ENCODE data around the gene NOVA2. TPM values are rescaled to one million over a fixed set of nuclear protein-coding genes. Genes with fewer than 3 reads are reported as not detected.

The NOVA2 gene
- total RNA-seq, 1 donor from 2014 or later = 0.52 TPM

- Histone ChIP-seq H3K4me1 (ENCODE audit: control insufficient read depth in 3 of 3, insufficient read depth in 3 of 3, low read length in 3 of 3) (peaks cover 36 to 43% (median 40%) of the 10 kb centered on the region in 3 donors), H3K9me3 (ENCODE audit: control insufficient read depth in 3 of 3, low read length in 3 of 3) (no peaks in the 10 kb centered on the region), H3K27me3 (ENCODE audit: control insufficient read depth in 3 of 3, insufficient read depth in 3 of 3, low read length in 3 of 3) (no peaks in the 10 kb centered on the region), H3K36me3 (ENCODE audit: control insufficient read depth in 3 of 3, insufficient read depth in 3 of 3, low read length in 3 of 3) (peaks cover 0 to 9% (median 0%) of the 10 kb centered on the region in 3 donors), H3K4me3 (ENCODE audit: low read length in 3 of 3) (peak overlapping the region; percentile 84 to 94 (median 89)), H3K27ac (ENCODE audit: low read depth, low read length) (peak overlapping the region; percentile 96), H3K9ac (ENCODE audit: low read depth in 1 of 3, low read length in 3 of 3) (peak overlapping the region; percentile 96 to 98 (median 98))
Measured at GRCh38 chr19:45887200-45887710, 86.4 kb downstream of the NOVA2 start.

GRCh38 chr19:45886427-45887199 lies 87.1 kb downstream of the NOVA2 start:
- H3K9me3 ChIP-seq (ENCODE audit: control insufficient read depth in 3 of 3, low read length in 3 of 3) = no peaks in the 10 kb centered on the region
- H3K4me3 ChIP-seq (ENCODE audit: low read length in 3 of 3) = peak overlapping the region; percentile 84 to 94 (median 89)
- H3K27ac ChIP-seq (ENCODE audit: low read depth, low read length) = peak overlapping the region; percentile 96
- H3K9ac ChIP-seq (ENCODE audit: low read depth in 1 of 3, low read length in 3 of 3) = peak overlapping the region; percentile 96 to 98 (median 98)
- peaks cover 0 to 7% (median 4%) of the 10 kb centered on the region in 3 donors for H3K36me3 ChIP-seq (ENCODE audit: control insufficient read depth in 3 of 3, insufficient read depth in 3 of 3, low read length in 3 of 3)
- H3K4me1 ChIP-seq (ENCODE audit: control insufficient read depth in 3 of 3, insufficient read depth in 3 of 3, low read length in 3 of 3) = peaks cover 41 to 49% (median 45%) of the 10 kb centered on the region in 3 donors
- H3K27me3 ChIP-seq (ENCODE audit: control insufficient read depth in 3 of 3, insufficient read depth in 3 of 3, low read length in 3 of 3) = no peaks in the 10 kb centered on the region

GRCh38 chr19:45885556-45886426 lies 87.9 kb downstream of the NOVA2 start, which contains the start of gene IRF2BP1:
Gene IRF2BP1 (minus strand): TSS chr19:45886141. CDS start chr19:45885774, 367 bp downstream.
- peak within 1 kb of the TSS; percentile 96 for H3K27ac ChIP-seq (ENCODE audit: low read depth, low read length)
- peaks cover 41 to 50% (median 45%) of the 10 kb centered on the region in 3 donors for H3K4me1 ChIP-seq (ENCODE audit: control insufficient read depth in 3 of 3, insufficient read depth in 3 of 3, low read length in 3 of 3)
- H3K9me3 ChIP-seq (ENCODE audit: control insufficient read depth in 3 of 3, low read length in 3 of 3) = no peaks in the 10 kb centered on the region
- H3K4me3 ChIP-seq (ENCODE audit: low read length in 3 of 3) = peak within 1 kb of the TSS; percentile 84 to 94 (median 89)
- peaks cover 0 to 7% (median 4%) of the 10 kb centered on the region in 3 donors for H3K36me3 ChIP-seq (ENCODE audit: control insufficient read depth in 3 of 3, insufficient read depth in 3 of 3, low read length in 3 of 3)
- no peaks in the 10 kb centered on the region for H3K27me3 ChIP-seq (ENCODE audit: control insufficient read depth in 3 of 3, insufficient read depth in 3 of 3, low read length in 3 of 3)
- H3K9ac ChIP-seq (ENCODE audit: low read depth in 1 of 3, low read length in 3 of 3) = peak within 1 kb of the TSS; percentile 96 to 98 (median 98)

GRCh38 chr19:45884682-45885555 lies 88.7 kb downstream of the NOVA2 start:
- Histone ChIP-seq H3K36me3 (ENCODE audit: control insufficient read depth in 3 of 3, insufficient read depth in 3 of 3, low read length in 3 of 3) (peaks cover 0 to 7% (median 4%) of the 10 kb centered on the region in 3 donors), H3K4me1 (ENCODE audit: control insufficient read depth in 3 of 3, insufficient read depth in 3 of 3, low read length in 3 of 3) (peaks cover 41 to 50% (median 45%) of the 10 kb centered on the region in 3 donors), H3K9me3 (ENCODE audit: control insufficient read depth in 3 of 3, low read length in 3 of 3) (no peaks in the 10 kb centered on the region), H3K9ac (ENCODE audit: low read depth in 1 of 3, low read length in 3 of 3) (peak overlapping the region; percentile 76 to 98 (median 96)), H3K27me3 (ENCODE audit: control insufficient read depth in 3 of 3, insufficient read depth in 3 of 3, low read length in 3 of 3) (no peaks in the 10 kb centered on the region), H3K4me3 (ENCODE audit: low read length in 3 of 3) (peak overlapping the region; percentile 68 to 94 (median 89)), H3K27ac (ENCODE audit: low read depth, low read length) (peak overlapping the region; percentile 96)

- H3K27ac ChIP-seq (ENCODE audit: low read depth, low read length) = no peak overlapping the region
- peak overlapping the region; percentile 35 to 89 (median 45) for H3K4me3 ChIP-seq (ENCODE audit: low read length in 3 of 3)
- peaks cover 41 to 50% (median 45%) of the 10 kb centered on the region in 3 donors for H3K4me1 ChIP-seq (ENCODE audit: control insufficient read depth in 3 of 3, insufficient read depth in 3 of 3, low read length in 3 of 3)
- H3K9me3 ChIP-seq (ENCODE audit: control insufficient read depth in 3 of 3, low read length in 3 of 3) = no peaks in the 10 kb centered on the region
- peak overlapping the region in 2 of 3 donors; percentile 34 to 64 for H3K9ac ChIP-seq (ENCODE audit: low read depth in 1 of 3, low read length in 3 of 3)
- peaks cover 0 to 7% (median 4%) of the 10 kb centered on the region in 3 donors for H3K36me3 ChIP-seq (ENCODE audit: control insufficient read depth in 3 of 3, insufficient read depth in 3 of 3, low read length in 3 of 3)
- no peaks in the 10 kb centered on the region for H3K27me3 ChIP-seq (ENCODE audit: control insufficient read depth in 3 of 3, insufficient read depth in 3 of 3, low read length in 3 of 3)
Measured at GRCh38 chr19:45883881-45884681, 89.6 kb downstream of the NOVA2 start.

Small RNAs within 50 kb of the gene (small RNA-seq; reads per million reads assigned to genes)
- gene MIR769 = 103 reads per million, percentile 96 among the genes with 10 or more reads in this experiment

Other genes with a start within 250 kb of the NOVA2 start
- gene FBXO46, start 243.0 kb downstream of the NOVA2 start, total RNA-seq = 5.7 TPM
- gene MEIOSIN, start 240.4 kb downstream of the NOVA2 start, total RNA-seq = not detected
- gene SIX5, start 204.6 kb downstream of the NOVA2 start, total RNA-seq = 8.4 TPM
- gene DMPK, start 191.4 kb downstream of the NOVA2 start, total RNA-seq = 160 TPM
- gene DMWD, start 181.0 kb downstream of the NOVA2 start, total RNA-seq = 20.4 TPM
- not detected for gene RSPH6A, start 158.6 kb downstream of the NOVA2 start, total RNA-seq
- gene SYMPK, start 110.7 kb downstream of the NOVA2 start, total RNA-seq = 23.5 TPM
- not detected for gene FOXA3, start 109.5 kb downstream of the NOVA2 start, total RNA-seq
- gene IRF2BP1, start 87.7 kb downstream of the NOVA2 start, total RNA-seq = 24.5 TPM
- 0.52 TPM for gene MYPOP, start 71.3 kb downstream of the NOVA2 start, total RNA-seq
- gene NANOS2, start 59.1 kb downstream of the NOVA2 start, total RNA-seq = not detected
- 4.2 TPM for gene CCDC61, start 21.6 kb upstream of the NOVA2 start, total RNA-seq
- gene PGLYRP1, start 49.2 kb upstream of the NOVA2 start, total RNA-seq = 2.1 TPM
- 3.1 TPM for gene IGFL4, start 67.1 kb upstream of the NOVA2 start, total RNA-seq
- gene IGFL3, start 150.8 kb upstream of the NOVA2 start, total RNA-seq = not detected
- not detected for gene IGFL2, start 174.4 kb upstream of the NOVA2 start, total RNA-seq